Measurements from ENCODE around the gene A2M.

Gene A2M

DNA sequence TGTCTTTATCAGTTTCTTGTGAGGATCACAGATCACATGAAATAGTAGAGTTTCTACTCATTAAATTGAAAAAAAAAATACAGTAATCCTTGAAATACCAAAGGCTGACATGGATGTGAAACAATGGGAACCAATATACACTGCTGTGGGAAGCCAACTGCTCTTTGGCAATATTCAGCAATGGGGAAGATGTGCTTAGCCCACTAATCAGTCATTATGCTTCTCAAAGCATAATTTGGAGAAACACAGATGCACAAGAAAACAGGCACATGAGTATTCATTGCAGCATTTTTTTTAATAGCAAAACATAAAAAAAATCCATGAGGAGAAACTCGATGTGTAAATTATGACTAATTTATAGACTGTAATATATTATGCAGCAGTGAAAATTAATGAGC, 40.6 kb downstream of the A2M start:
- no peak overlapping the region for H3K4me3 ChIP-seq (ENCODE audit: severe bottlenecking)
- no peak overlapping the region for H3K27ac ChIP-seq (ENCODE audit: poor library complexity, severe bottlenecking)
- DNase-seq (ENCODE audit: low spot score) (no peak), ATAC-seq (ENCODE audit: low read depth) (no peak)
- H3K4me1 ChIP-seq (ENCODE audit: insufficient read depth, poor library complexity, severe bottlenecking), result no peaks in the 10 kb centered on the region
- H3K27me3 ChIP-seq (ENCODE audit: insufficient read depth, poor library complexity, severe bottlenecking), result no peaks in the 10 kb centered on the region
- TF ChIP-seq, protein P1, sequence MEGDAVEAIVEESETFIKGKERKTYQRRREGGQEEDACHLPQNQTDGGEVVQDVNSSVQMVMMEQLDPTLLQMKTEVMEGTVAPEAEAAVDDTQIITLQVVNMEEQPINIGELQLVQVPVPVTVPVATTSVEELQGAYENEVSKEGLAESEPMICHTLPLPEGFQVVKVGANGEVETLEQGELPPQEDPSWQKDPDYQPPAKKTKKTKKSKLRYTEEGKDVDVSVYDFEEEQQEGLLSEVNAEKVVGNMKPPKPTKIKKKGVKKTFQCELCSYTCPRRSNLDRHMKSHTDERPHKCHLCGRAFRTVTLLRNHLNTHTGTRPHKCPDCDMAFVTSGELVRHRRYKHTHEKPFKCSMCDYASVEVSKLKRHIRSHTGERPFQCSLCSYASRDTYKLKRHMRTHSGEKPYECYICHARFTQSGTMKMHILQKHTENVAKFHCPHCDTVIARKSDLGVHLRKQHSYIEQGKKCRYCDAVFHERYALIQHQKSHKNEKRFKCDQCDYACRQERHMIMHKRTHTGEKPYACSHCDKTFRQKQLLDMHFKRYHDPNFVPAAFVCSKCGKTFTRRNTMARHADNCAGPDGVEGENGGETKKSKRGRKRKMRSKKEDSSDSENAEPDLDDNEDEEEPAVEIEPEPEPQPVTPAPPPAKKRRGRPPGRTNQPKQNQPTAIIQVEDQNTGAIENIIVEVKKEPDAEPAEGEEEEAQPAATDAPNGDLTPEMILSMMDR (IDR thresholded peaks at IDR 0.05; ENCODE audit: poor library complexity, severe bottlenecking), result no peak
- no peaks in the 10 kb centered on the region for H3K36me3 ChIP-seq (ENCODE audit: low read depth)
- H3K9me3 ChIP-seq (ENCODE audit: severe bottlenecking), result no peaks in the 10 kb centered on the region

- ATAC-seq (ENCODE audit: low read depth) (no peak), DNase-seq (ENCODE audit: low spot score) (no peak)
- H3K4me3 ChIP-seq (ENCODE audit: severe bottlenecking), result no peak overlapping the region
- no peak overlapping the region for H3K27ac ChIP-seq (ENCODE audit: poor library complexity, severe bottlenecking)
- H3K4me1 ChIP-seq (ENCODE audit: insufficient read depth, poor library complexity, severe bottlenecking), result no peaks in the 10 kb centered on the region
- TF ChIP-seq, protein P1 (IDR thresholded peaks at IDR 0.05; ENCODE audit: poor library complexity, severe bottlenecking), result no peak
- H3K9me3 ChIP-seq (ENCODE audit: severe bottlenecking), result no peaks in the 10 kb centered on the region
- no peaks in the 10 kb centered on the region for H3K27me3 ChIP-seq (ENCODE audit: insufficient read depth, poor library complexity, severe bottlenecking)
- H3K36me3 ChIP-seq (ENCODE audit: low read depth), result no peaks in the 10 kb centered on the region
These were observed 41.1 kb downstream of the A2M start for GRCh38 chr12:9074484-9075137.

DNA sequence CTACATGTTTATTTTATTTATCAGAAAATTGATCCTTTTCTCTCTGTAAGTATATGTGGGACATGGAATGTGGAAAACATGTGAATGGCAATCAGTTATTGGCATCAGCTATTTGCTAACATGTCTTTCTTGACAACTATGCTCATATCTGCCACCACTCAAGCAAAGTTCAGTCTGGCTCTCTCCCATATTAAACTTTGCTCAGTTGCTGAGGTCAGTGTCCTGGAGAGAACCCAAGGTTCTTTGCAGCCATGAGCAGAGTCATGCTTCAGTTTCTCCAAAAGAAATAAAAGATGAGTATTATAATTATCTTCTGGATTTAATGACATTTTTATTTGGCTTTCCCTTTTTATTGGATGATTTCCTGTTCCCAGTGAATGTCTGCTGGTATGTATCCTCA, 42.6 kb downstream of the A2M start:
- no peak overlapping the region for H3K27ac ChIP-seq (ENCODE audit: poor library complexity, severe bottlenecking)
- H3K9me3 ChIP-seq (ENCODE audit: severe bottlenecking), result no peaks in the 10 kb centered on the region
- no peaks in the 10 kb centered on the region for H3K36me3 ChIP-seq (ENCODE audit: low read depth)
- TF ChIP-seq, protein P1 (IDR thresholded peaks at IDR 0.05; ENCODE audit: poor library complexity, severe bottlenecking), result no peak
- ATAC-seq (ENCODE audit: low read depth) (no peak), DNase-seq (ENCODE audit: low spot score) (no peak)
- H3K27me3 ChIP-seq (ENCODE audit: insufficient read depth, poor library complexity, severe bottlenecking), result no peaks in the 10 kb centered on the region
- no peak overlapping the region for H3K4me3 ChIP-seq (ENCODE audit: severe bottlenecking)
- no peaks in the 10 kb centered on the region for H3K4me1 ChIP-seq (ENCODE audit: insufficient read depth, poor library complexity, severe bottlenecking)

GRCh38 chr12:9072481-9073038, 43.2 kb downstream of the A2M start:
- no peak overlapping the region for H3K4me3 ChIP-seq (ENCODE audit: severe bottlenecking)
- TF ChIP-seq, protein P1 (IDR thresholded peaks at IDR 0.05; ENCODE audit: poor library complexity, severe bottlenecking), result no peak
- no peaks in the 10 kb centered on the region for H3K9me3 ChIP-seq (ENCODE audit: severe bottlenecking)
- H3K27ac ChIP-seq (ENCODE audit: poor library complexity, severe bottlenecking), result no peak overlapping the region
- DNase-seq (ENCODE audit: low spot score) (no peak), ATAC-seq (ENCODE audit: low read depth) (no peak)
- no peaks in the 10 kb centered on the region for H3K4me1 ChIP-seq (ENCODE audit: insufficient read depth, poor library complexity, severe bottlenecking)
- no peaks in the 10 kb centered on the region for H3K36me3 ChIP-seq (ENCODE audit: low read depth)
- H3K27me3 ChIP-seq (ENCODE audit: insufficient read depth, poor library complexity, severe bottlenecking), result no peaks in the 10 kb centered on the region

- Histone ChIP-seq H3K9me3 (ENCODE audit: severe bottlenecking) (no peaks in the 10 kb centered on the region), H3K4me1 (ENCODE audit: insufficient read depth, poor library complexity, severe bottlenecking) (no peaks in the 10 kb centered on the region), H3K27me3 (ENCODE audit: insufficient read depth, poor library complexity, severe bottlenecking) (no peaks in the 10 kb centered on the region), H3K4me3 (ENCODE audit: severe bottlenecking) (no peak overlapping the region), H3K36me3 (ENCODE audit: low read depth) (no peaks in the 10 kb centered on the region), H3K27ac (ENCODE audit: poor library complexity, severe bottlenecking) (no peak overlapping the region)
- TF ChIP-seq, protein P1 (IDR thresholded peaks at IDR 0.05; ENCODE audit: poor library complexity, severe bottlenecking), result no peak
- ATAC-seq (ENCODE audit: low read depth) (no peak), DNase-seq (ENCODE audit: low spot score) (no peak)
These were observed 43.8 kb downstream of the A2M start for GRCh38 chr12:9071969-9072368.
